WTC11 (cell line): ENCODE data around the gene MRPL37. TPM values are rescaled to one million over a fixed set of nuclear protein-coding genes. Genes with fewer than 3 reads are reported as not detected.

ENCODE experiments used
- ATAC-seq: fragments of 200-7000 bp; cut with Tn5 transposase; 2 replicates; pipeline ENCODE4 v1.10.0; 2021; ENCODE audit warnings: mild to moderate bottlenecking, moderate library complexity
- CTCF ChIA-PET: fragments of 300-600 bp; sonication (Branson Sonifier 250); formaldehyde crosslinking; loops from one replicate; lab custom pipeline; 2021; ENCODE audit warnings: antibody characterized with exemption; lab: Charles Lee
- POLR2A ChIA-PET: fragments of 350-600 bp; sonication (Branson Sonifier 250); formaldehyde crosslinking; loops from one replicate; lab custom pipeline; 2021; ENCODE audit warnings: antibody characterized with exemption; lab: Charles Lee
- DNase-seq: peaks from one replicate; pipeline ENCODE4 v3.0.0; 2021; ENCODE audit warnings: low spot score
- H3K27ac Mint-ChIP-seq: 2 replicates; pipeline ENCODE4 v1.8.0; 2021; ENCODE audit warnings: mixed read lengths
- H3K27me3 Mint-ChIP-seq: 2 replicates; pipeline ENCODE4 v1.8.0; 2021; ENCODE audit warnings: low read depth, mild to moderate bottlenecking, moderate library complexity, mixed read lengths
- H3K36me3 Mint-ChIP-seq: 2 replicates; pipeline ENCODE4 v1.8.0; 2021; ENCODE audit warnings: mixed read lengths
- H3K4me1 Mint-ChIP-seq: 2 replicates; pipeline ENCODE4 v1.8.0; 2022; ENCODE audit warnings: mixed read lengths
- H3K4me3 Mint-ChIP-seq: 2 replicates; pipeline ENCODE4 v1.8.0; 2021; ENCODE audit warnings: mild to moderate bottlenecking, moderate library complexity, mixed read lengths
- H3K9me3 Mint-ChIP-seq: 2 replicates; pipeline ENCODE4 v1.8.0; 2021; ENCODE audit warnings: mixed read lengths
- ETV6 ChIP-seq: sonication (generic); formaldehyde crosslinking; IDR thresholded peaks from 2 replicates; pipeline ENCODE4 v1.8.1; 2022; ENCODE audit warnings: mild to moderate bottlenecking, missing genetic modification reagents
- FOXP1 ChIP-seq: sonication (generic); formaldehyde crosslinking; IDR thresholded peaks from 2 replicates; pipeline ENCODE4 v1.8.0; 2022; ENCODE audit warnings: missing genetic modification reagents, mild to moderate bottlenecking, moderate library complexity, borderline replicate concordance
- GABPB1 ChIP-seq: sonication (generic); formaldehyde crosslinking; IDR thresholded peaks from 2 replicates; pipeline ENCODE4 v1.8.1; 2023; ENCODE audit warnings: mild to moderate bottlenecking, missing genetic modification reagents
- GRHL2 ChIP-seq: fragments of 250-450 bp; sonication (Bioruptor Pico); IDR thresholded peaks from 2 replicates; pipeline ENCODE4 v1.8.0; 2022; ENCODE audit warnings: mild to moderate bottlenecking, moderate library complexity; ENCODE audit not compliant: insufficient replicate concordance, severe bottlenecking
- JAZF1 ChIP-seq: fragments of 250-450 bp; sonication (Bioruptor Pico); IDR thresholded peaks from 2 replicates; pipeline ENCODE4 v1.9.0; 2021; ENCODE audit warnings: moderate library complexity, mild to moderate bottlenecking, inconsistent platforms
- MXD4 ChIP-seq: fragments of 250-450 bp; sonication (Bioruptor Pico); IDR thresholded peaks from 2 replicates; pipeline ENCODE4 v1.8.0; 2021; ENCODE audit warnings: mild to moderate bottlenecking, moderate library complexity, borderline replicate concordance
- NFATC4 ChIP-seq: fragments of 250-450 bp; sonication (Bioruptor Pico); IDR thresholded peaks from 2 replicates; pipeline ENCODE4 v1.9.0; 2021; ENCODE audit warnings: mild to moderate bottlenecking
- PRRX2 ChIP-seq: fragments of 250-450 bp; sonication (Bioruptor Pico); IDR thresholded peaks from 2 replicates; pipeline ENCODE4 v1.8.0; 2021; ENCODE audit warnings: mild to moderate bottlenecking
- RORB ChIP-seq: fragments of 250-450 bp; sonication (Bioruptor Pico); IDR thresholded peaks from 2 replicates; pipeline ENCODE4 v1.9.0; 2021; ENCODE audit warnings: mild to moderate bottlenecking
- SMAD4 ChIP-seq: sonication (generic); formaldehyde crosslinking; IDR thresholded peaks from 2 replicates; pipeline ENCODE4 v1.8.0; 2022; ENCODE audit warnings: mild to moderate bottlenecking, missing genetic modification reagents
- SOX15 ChIP-seq: fragments of 250-450 bp; sonication (Bioruptor Pico); IDR thresholded peaks from 2 replicates; pipeline ENCODE4 v1.9.0; 2021; ENCODE audit warnings: mild to moderate bottlenecking
- TCF7 ChIP-seq: sonication (generic); formaldehyde crosslinking; IDR thresholded peaks from 2 replicates; pipeline ENCODE4 v1.8.0; 2022; ENCODE audit warnings: mild to moderate bottlenecking, low read depth, missing genetic modification reagents, moderate library complexity
- ZNF232 ChIP-seq: sonication (generic); formaldehyde crosslinking; IDR thresholded peaks from 2 replicates; pipeline ENCODE4 v1.8.0; 2022; ENCODE audit warnings: mild to moderate bottlenecking, missing genetic modification reagents
- ZNF263 ChIP-seq: sonication (generic); formaldehyde crosslinking; IDR thresholded peaks from 2 replicates; pipeline ENCODE4 v1.8.1; 2022; ENCODE audit warnings: low read depth, mild to moderate bottlenecking, moderate library complexity, missing genetic modification reagents
- total RNA-seq: library from RNA; stranded (reverse); gene quantifications from 3 replicates; pipeline ENCODE4 v1.2.3, GENCODE V29; 2021
- TF ChIP-seq, protein P1 (sequence below): sonication (generic); formaldehyde crosslinking; IDR thresholded peaks from 2 replicates; pipeline ENCODE4 v1.8.1; 2023; ENCODE audit warnings: mild to moderate bottlenecking, missing genetic modification reagents, borderline replicate concordance
- TF ChIP-seq, protein P2 (sequence below): sonication (generic); formaldehyde crosslinking; IDR thresholded peaks from 2 replicates; pipeline ENCODE4 v1.8.0; 2022; ENCODE audit warnings: mild to moderate bottlenecking, missing genetic modification reagents
- TF ChIP-seq, protein P3 (sequence below): sonication (generic); formaldehyde crosslinking; IDR thresholded peaks from 2 replicates; pipeline ENCODE4 v1.8.0; 2023; ENCODE audit warnings: missing genetic modification reagents, mild to moderate bottlenecking, borderline replicate concordance

Gene MRPL37
- total RNA-seq, 1 experiment from 2014 or later: 143 TPM

DNA sequence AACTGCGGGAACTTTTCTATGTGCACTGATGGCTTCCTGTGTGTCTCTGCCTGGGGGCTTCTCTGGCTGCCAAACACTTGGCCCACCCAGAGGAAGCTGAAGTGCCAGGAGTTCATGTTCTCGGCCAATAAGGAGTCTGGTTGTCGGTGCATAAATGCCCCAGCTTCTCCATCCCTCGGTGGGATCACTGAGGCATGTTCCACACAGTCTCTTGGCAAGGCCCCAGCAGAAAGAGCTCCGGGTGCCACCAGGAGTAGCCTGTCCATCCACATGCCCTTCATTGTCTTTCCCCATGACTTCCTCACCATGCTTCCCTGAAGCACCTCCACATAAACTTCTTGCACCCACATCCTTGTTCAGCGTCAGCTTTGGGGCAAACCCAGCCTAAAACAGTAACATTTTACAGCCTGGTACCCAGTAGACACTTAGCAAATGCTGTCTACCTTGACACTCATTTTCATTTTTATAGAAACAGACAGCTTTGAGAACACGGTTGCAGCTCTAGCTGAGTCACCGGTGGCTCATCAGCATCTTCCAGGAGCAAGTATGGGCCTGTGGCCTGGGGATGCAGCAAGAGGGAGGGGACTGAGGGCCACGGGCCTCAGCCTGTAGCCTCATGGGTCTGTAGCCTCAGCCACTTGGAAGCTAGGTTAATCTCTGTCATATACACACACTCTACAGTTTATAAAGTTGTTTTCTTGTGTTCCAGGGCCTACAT, 32.4 kb upstream of the MRPL37 start:
- no peak for ATAC-seq
- TF ChIP-seq GRHL2 (CRISPR knock-in tag): no peak
- no peak for TF ChIP-seq ZNF263 (CRISPR knock-in tag)
- TF ChIP-seq, protein P1, sequence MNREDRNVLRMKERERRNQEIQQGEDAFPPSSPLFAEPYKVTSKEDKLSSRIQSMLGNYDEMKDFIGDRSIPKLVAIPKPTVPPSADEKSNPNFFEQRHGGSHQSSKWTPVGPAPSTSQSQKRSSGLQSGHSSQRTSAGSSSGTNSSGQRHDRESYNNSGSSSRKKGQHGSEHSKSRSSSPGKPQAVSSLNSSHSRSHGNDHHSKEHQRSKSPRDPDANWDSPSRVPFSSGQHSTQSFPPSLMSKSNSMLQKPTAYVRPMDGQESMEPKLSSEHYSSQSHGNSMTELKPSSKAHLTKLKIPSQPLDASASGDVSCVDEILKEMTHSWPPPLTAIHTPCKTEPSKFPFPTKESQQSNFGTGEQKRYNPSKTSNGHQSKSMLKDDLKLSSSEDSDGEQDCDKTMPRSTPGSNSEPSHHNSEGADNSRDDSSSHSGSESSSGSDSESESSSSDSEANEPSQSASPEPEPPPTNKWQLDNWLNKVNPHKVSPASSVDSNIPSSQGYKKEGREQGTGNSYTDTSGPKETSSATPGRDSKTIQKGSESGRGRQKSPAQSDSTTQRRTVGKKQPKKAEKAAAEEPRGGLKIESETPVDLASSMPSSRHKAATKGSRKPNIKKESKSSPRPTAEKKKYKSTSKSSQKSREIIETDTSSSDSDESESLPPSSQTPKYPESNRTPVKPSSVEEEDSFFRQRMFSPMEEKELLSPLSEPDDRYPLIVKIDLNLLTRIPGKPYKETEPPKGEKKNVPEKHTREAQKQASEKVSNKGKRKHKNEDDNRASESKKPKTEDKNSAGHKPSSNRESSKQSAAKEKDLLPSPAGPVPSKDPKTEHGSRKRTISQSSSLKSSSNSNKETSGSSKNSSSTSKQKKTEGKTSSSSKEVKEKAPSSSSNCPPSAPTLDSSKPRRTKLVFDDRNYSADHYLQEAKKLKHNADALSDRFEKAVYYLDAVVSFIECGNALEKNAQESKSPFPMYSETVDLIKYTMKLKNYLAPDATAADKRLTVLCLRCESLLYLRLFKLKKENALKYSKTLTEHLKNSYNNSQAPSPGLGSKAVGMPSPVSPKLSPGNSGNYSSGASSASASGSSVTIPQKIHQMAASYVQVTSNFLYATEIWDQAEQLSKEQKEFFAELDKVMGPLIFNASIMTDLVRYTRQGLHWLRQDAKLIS (CRISPR knock-in tag): no peak
- TF ChIP-seq FOXP1 (CRISPR knock-in tag): no peak
- TF ChIP-seq, protein P2, sequence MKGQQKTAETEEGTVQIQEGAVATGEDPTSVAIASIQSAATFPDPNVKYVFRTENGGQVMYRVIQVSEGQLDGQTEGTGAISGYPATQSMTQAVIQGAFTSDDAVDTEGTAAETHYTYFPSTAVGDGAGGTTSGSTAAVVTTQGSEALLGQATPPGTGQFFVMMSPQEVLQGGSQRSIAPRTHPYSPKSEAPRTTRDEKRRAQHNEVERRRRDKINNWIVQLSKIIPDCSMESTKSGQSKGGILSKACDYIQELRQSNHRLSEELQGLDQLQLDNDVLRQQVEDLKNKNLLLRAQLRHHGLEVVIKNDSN: no peak
- TF ChIP-seq SMAD4 (CRISPR knock-in tag): no peak
- no peak for TF ChIP-seq PRRX2 (CRISPR knock-in tag)
- ChIA-PET POLR2A (no interaction called here), CTCF (interaction anchor here (1.9 to 2.1 kb wide), 2 partner anchors 14 to 43 kb away, joined by 6 to 7 read pairs; no protein-coding TSS in a partner anchor)
- Mint-ChIP-seq H3K4me1 (no peaks in the 10 kb centered on the region), H3K27me3 (peaks cover 3% of the 10 kb centered on the region; the same call in 1 of the 2 replicates), H3K36me3 (no peaks in the 10 kb centered on the region), H3K4me3 (no peak overlapping the region), H3K9me3 (no peaks in the 10 kb centered on the region), H3K27ac (no peak overlapping the region)
- DNase-seq: no peak

DNA sequence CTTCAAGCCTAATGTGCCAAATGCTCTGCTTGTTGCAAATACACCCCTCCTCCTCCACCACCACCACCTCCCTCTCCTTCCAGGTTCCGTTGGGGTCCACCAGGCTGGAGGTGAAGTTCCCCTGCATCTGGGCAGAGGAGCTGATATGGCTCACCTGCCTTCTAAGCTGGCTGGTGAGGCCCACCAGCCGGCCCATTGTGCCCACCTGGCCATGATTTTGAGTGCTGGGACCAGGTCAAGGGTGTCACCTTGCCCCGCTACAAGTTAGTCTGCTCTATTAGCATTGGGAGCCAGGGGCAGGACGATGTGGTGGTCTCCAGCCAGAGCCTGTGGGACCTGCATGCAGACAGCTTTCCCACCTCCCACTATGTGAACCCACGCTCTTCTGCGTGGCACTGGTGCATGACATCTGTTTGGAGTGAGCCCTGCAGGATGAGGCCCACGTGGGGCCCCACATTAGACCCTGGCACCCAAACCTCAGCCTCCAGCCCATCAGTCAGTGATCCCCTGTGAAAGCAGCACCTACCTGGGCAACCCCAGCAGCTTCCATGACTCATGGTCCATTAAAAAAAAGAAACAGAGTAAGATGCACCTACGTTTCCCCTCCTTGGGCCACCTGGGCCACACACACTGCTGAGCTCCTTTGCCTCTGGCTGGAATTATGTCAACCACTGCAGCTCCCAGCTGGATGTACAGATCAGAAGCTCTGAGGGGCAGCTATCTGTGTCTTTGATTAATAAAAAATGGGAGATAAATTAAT, 31.6 kb upstream of the MRPL37 start:
- H3K27me3 Mint-ChIP-seq: peaks cover 3% of the 10 kb centered on the region; the same call in 1 of the 2 replicates
- no peak for DNase-seq
- no peak for TF ChIP-seq FOXP1 (CRISPR knock-in tag)
- no peak for TF ChIP-seq TCF7 (CRISPR knock-in tag)
- TF ChIP-seq RORB (CRISPR knock-in tag): no peak
- TF ChIP-seq JAZF1: no peak
- no peak for TF ChIP-seq SOX15 (CRISPR knock-in tag)
- TF ChIP-seq MXD4 (CRISPR knock-in tag): no peak
- TF ChIP-seq ZNF232 (CRISPR knock-in tag): no peak
- TF ChIP-seq ETV6 (CRISPR knock-in tag): no peak
- H3K9me3 Mint-ChIP-seq: no peaks in the 10 kb centered on the region
- no peak for ATAC-seq
- ChIA-PET CTCF (interaction anchor here (1.9 to 2.1 kb wide), 2 partner anchors 13 to 43 kb away, joined by 6 to 7 read pairs; no protein-coding TSS in a partner anchor), POLR2A (no interaction called here)
- H3K36me3 Mint-ChIP-seq: no peaks in the 10 kb centered on the region
- H3K4me1 Mint-ChIP-seq: no peaks in the 10 kb centered on the region
- no peak overlapping the region for H3K27ac Mint-ChIP-seq
- no peak overlapping the region for H3K4me3 Mint-ChIP-seq

DNA sequence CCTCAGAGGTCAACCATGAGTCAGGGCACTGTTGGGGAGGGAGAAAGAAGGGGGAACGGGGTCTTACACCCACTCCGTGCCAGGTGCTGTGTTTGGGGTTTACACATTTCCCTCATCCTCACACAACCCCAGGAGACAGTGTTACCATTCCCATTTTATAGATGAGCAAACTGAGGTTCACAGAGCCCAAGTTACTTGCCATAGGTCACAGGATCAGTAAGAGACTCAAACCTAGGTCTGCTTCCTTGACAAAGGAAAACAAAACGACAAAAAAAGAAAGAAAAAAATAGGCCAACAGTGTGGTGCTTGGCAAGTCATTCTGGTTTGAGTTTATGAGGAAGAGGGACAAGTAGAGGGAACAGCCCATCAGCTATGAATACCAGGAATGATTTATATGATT, 30.9 kb upstream of the MRPL37 start:
- no peak for DNase-seq
- Mint-ChIP-seq H3K9me3 (no peaks in the 10 kb centered on the region), H3K27ac (no peak overlapping the region)
- TF ChIP-seq NFATC4 (CRISPR knock-in tag) (no peak), GABPB1 (CRISPR knock-in tag) (no peak), FOXP1 (CRISPR knock-in tag) (no peak)
- TF ChIP-seq, protein P3, sequence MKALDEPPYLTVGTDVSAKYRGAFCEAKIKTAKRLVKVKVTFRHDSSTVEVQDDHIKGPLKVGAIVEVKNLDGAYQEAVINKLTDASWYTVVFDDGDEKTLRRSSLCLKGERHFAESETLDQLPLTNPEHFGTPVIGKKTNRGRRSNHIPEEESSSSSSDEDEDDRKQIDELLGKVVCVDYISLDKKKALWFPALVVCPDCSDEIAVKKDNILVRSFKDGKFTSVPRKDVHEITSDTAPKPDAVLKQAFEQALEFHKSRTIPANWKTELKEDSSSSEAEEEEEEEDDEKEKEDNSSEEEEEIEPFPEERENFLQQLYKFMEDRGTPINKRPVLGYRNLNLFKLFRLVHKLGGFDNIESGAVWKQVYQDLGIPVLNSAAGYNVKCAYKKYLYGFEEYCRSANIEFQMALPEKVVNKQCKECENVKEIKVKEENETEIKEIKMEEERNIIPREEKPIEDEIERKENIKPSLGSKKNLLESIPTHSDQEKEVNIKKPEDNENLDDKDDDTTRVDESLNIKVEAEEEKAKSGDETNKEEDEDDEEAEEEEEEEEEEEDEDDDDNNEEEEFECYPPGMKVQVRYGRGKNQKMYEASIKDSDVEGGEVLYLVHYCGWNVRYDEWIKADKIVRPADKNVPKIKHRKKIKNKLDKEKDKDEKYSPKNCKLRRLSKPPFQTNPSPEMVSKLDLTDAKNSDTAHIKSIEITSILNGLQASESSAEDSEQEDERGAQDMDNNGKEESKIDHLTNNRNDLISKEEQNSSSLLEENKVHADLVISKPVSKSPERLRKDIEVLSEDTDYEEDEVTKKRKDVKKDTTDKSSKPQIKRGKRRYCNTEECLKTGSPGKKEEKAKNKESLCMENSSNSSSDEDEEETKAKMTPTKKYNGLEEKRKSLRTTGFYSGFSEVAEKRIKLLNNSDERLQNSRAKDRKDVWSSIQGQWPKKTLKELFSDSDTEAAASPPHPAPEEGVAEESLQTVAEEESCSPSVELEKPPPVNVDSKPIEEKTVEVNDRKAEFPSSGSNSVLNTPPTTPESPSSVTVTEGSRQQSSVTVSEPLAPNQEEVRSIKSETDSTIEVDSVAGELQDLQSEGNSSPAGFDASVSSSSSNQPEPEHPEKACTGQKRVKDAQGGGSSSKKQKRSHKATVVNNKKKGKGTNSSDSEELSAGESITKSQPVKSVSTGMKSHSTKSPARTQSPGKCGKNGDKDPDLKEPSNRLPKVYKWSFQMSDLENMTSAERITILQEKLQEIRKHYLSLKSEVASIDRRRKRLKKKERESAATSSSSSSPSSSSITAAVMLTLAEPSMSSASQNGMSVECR: no peak
- TF ChIP-seq, all 79 proteins: peak for 0
- Mint-ChIP-seq H3K36me3 (no peaks in the 10 kb centered on the region), H3K4me3 (no peak overlapping the region), H3K4me1 (no peaks in the 10 kb centered on the region), H3K27me3 (peaks cover 3% of the 10 kb centered on the region; the same call in 1 of the 2 replicates)
- no peak for ATAC-seq
- ChIA-PET CTCF (interaction anchor here (1.9 kb wide), 1 partner anchor 13 kb away, joined by 7 read pairs; no protein-coding TSS in a partner anchor), POLR2A (no interaction called here)
